Astrocyte of the hippocampus (primary cell): ENCODE data around the gene UCN.
"Not testable (repeated sequence)": the region's sequence is repeated elsewhere in the genome, so short reads cannot be mapped to it uniquely, and the experiment has no call there.

Experiments
- DNase-seq: peaks from one replicate; pipeline ENCODE4 v3.0.0; 2011; ENCODE audit warnings: low read depth, low spot score

The UCN gene

DNA sequence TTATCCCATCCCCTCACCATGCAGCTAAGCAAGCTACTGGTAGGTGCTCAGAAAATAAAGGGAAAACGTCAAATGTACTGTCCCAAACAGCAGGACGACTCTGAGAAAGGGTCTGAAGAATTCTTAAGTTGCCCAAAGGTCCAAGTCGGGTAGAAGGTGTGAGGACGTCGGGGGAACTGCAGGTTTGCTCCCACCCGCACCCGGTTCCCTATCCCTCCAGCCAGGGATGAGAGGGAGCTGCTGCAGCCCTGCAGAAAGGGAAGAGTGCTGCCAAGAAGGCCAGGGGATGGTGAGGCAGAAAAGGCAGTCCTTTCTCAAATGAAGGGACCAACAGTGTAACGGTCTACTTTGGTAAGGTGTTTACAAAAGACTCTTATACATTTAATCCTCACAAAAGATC, 6.9 kb upstream of the UCN start:
- DNase-seq, result no peak

- no peak for DNase-seq
These were observed 6.5 kb upstream of the UCN start for GRCh38 chr2:27314709-27315108.

DNA sequence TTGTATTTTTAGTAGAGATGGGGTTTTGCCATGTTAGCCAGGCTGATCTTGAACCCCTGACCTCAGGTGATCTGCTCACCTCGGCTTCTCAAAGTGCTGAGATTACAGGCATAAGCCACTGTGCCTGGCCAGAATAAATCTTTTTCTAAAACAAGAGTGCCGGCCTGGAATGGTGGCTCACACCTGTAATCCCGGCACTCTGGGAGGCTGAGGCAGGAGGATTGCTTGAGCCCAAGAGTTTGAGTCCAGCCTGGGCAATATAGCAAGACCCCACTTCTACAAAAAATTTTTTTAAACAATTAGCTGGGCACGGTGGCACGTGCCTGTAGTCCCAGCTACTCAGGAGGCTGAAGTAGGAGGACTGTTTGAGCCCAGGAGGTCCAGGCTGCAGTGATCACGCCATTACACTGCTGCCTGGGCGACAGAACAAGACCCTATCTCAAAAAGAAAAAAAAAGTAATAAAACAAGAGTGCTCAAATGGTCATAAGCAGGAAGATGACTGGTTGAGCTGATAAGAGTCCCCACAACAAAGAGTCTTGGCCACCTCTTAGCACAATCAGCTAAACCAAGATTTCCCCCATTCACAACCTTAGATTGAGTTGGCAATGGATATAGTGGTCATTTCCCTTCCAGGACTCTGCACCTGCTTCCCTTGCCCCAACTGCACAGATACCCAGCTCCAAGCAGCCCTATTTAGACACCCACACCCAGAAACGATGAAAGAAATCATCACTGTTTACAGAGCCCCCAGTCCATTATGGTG, 5.8 kb upstream of the UCN start:
- DNase-seq, result no peak

- DNase-seq, result no peak
These were observed 3.9 kb upstream of the UCN start for GRCh38 chr2:27312152-27312551.

DNA sequence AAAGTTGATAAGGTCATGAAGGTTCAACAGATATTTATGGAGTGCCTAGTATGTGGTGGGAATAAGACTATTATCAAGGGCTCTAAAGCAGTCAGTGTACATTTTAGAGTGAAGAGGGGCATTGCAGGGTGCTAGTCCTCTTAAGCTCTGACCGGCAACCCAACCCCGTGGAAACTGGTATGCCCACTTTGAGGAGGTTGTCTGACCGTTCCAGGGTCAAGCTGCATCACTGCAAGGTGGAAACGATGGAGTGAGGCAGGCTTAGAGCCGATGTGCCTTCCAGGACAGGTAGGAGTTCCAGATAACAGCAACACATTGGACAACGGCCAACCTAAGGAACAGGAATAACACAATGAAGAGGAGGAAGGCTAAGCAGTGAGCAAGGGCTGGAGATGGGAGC, 1.4 kb upstream of the UCN start:
- DNase-seq, result no peak

DNA sequence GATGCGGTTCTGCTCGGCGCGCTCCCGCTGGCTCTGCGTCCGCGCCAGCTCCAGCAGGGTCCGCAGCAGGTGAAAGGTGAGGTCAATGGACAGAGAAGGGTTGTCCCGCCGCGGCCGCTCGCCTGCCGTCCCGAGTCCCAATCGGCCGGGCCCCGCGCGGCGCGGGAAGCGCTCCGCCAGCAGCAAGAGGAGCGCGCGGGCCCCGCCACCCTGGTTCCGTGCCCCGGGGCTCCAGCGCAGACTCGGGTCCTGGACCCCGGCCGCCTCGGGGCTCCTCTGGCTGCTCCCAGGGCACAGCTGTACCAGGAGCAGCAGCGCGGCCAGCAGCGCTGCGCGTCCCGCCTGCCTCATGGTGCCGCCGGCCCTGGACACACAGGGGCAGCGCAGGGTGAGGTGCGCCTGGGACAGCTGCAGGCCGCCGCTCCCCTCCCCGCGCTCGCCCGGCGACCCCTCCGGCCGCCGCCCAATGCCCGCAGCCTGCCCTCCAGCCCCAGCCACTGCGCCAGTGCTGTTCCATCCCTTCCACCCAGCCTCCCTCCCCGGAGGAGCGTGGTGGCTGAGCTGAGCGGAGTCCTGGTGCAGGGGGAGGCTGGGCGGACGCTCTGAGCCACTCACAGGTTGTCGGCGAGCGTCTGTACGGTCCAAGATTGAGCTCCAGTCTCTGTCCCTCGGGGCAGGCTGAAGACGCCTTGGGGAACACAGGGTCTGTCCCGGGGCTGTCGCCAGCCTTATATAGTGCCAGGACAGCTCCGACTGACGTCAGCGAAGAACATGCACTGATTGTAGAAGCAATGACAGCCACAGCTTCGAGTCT, 493 bp downstream of the UCN start:
- DNase-seq, result peak; percentile 27

DNA sequence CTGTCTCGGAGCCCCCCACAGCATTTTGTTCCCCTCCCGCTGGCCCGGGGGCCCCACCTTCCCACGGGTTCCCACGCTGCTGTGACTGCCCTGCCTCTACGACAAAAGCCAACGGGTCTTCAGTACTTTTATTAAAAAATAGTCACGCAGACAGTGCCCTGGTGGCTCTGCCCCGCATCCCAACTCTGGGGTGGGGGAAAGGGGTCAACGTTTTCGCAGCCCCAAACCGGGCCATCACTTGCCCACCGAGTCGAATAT, 1.0 kb downstream of the UCN start:
- DNase-seq, result no peak

DNA sequence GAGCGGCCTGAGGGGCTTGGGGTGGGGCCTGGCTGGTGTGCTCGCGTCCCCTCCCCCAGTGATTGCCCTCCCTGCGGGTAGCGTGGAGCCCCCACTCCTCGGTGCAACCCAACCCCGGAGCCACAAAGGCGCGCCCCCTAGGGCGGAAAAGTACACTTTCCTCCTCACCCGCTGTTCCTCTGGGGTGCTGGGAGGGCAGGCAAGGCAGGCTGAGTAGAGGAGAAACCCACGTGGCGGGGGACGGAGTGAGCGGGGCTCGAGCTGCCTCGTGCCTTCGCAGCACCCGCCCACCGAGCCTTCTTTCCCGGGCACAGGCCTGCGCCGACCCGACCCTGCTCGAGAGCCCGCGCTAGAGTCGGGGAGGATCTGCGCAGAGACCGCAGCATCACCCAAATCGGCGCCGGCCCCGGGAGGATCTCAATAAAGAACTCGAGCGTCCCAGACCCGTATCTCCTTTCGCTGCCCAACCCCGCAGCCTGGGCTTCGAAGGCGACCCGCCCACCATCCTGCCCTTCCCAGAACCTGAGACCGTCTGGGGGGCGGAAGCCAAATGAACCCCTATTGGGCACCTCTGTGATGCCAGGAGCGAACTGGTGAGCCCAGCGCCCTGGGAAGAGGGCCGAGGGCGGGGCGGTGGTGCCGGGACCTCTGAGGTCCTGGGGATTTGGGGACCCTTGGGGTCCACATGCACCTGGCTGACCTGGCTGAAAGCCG, 1.5 kb downstream of the UCN start:
- DNase-seq, result no peak

DNA sequence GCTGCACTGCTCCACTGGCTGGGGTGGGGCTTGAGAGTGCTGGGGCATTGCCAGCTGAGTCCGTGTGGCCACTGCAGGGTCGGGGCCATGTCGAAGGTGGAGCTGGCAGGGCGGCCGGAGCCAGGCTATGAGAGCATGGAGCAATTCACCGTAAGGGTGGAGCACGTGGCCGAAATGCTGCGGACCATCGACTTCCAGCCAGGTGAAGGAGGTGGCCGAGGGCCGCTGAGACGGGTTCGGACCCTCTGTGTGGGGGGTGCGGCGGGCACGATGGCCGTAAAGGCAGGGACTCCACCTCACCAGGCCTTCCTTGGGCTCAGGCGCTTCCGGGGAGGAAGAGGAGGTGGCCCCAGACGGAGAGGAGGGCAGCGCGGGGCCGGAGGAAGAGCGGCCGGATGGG, 2.1 kb downstream of the UCN start:
- no peak for DNase-seq

DNA sequence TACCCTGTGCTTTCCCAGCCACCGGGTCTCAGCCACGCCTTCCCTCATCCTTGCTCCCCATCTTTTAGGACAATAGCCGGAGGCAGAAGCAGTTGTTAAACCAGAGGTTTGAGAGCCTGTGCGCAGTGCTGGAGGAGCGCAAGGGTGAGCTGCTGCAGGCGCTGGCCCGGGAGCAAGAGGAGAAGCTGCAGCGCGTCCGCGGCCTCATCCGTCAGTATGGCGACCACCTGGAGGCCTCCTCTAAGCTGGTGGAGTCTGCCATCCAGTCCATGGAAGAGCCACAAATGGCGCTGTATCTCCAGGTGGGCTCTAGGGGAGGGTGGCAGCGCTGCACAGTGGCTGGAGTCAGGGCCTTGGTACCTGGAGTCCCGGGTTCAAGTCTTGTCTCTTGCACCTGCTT, 2.7 kb downstream of the UCN start:
- no peak for DNase-seq

DNA sequence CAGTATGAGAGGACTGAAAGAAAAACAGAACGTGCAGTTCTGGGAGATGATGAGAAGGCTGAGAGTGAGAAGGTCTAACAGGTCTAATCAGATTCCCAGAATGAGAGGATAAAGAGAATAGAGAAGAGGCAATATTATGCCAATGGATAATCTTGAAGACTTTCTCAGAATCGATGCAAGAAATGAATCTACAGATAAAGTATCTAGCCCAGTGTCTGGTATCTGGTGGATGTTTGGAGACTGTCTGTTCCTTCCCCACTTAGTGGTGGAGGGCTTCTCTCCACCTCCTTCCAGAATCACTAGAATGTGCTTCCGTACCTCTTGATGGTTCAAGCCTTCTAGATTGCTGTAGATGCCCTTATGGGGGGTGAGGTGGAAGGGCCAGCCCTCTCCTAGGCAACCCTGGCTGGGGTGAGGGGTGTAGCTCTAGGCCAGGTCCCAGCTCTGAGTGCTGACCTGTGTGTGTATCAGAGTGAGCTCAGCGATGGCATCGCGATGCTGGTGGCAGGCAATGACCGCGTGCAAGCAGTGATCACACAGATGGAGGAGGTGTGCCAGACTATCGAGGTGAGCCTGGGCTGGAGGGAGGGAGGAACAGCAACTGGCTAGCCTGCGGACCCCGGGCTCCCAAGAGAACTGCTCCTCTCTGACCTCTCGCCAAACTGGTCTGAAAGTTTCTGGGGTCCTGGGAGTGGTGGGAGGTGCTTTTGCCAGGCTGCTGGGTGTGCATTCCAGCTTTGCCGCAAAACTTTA, 3.6 kb downstream of the UCN start:
- DNase-seq, result no peak

GRCh38 chr2:27303093-27304025, 4.9 kb downstream of the UCN start:
- DNase-seq, result peak; percentile 63

- not testable (repeated sequence) for DNase-seq
These were observed 7.6 kb downstream of the UCN start for GRCh38 chr2:27300606-27301005.

DNA sequence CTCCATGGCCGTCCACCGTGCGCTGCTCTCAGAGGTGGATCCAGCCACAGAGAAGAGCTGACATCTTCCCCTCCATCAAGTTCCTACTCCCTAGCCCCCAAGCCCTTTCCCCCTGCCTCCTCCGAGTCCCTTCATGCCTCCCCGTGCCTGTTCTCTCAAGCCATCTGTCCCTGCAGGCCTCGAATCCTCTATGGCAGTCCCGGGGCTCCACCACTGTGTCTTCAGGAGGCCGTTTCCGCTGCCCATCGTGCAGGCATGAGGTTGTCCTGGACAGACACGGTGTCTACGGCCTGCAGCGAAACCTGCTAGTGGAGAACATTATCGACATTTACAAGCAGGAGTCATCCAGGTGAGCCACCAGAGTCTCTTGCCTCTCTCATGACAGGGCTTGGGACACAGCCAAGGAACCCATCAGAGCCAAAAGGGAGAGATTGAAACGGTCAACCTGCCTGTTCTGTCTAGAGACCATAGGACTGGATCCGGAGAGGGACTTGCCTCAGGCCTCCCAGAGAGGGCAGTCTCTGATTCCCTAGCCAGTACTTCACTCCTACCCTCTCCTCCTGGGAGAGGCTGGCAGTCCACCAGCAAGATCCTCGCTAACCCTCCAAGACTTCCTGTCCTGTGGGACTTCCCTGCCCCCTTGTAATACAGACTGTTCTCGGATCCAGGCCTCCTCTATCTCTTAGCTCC, 9.7 kb downstream of the UCN start:
- DNase-seq, result no peak

DNA sequence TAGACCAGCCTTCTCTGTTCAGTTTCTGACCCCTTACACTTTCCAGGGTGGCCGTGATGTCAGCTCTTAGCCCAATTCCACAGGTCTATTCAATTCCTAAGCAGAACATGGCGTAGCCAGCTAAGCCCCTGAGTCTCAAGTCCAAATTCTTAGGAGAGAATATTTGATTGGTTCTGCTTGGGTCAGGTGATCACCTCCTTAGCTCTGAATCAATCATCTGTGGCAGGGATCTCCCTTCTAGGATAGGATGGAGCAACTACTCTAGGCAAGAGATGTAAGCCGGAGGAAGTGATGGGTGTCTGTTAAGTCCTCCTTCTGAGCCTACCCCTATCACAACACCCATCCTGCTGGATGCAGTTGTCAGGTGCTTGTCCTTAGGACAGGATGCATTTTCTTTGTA, 11.1 kb downstream of the UCN start:
- no peak for DNase-seq

DNA sequence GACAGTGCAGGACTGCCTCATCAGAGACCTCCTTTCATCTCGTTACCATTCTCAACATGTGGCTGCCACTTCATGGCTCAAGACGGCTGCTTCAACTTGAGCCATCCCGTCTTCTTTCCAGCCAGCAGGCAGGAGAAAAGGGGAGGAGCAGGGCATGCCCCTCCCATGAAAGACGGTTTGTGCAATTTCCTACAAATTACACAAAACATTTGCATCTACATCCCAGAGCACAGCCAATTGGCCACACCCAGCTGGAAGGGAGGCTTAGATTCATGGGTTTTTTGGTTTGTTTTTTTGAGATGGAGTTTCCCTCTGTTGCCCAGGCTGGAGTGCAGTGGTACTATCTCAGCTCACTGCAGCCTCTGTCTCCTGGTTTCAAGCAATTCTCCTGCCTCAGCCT, 11.8 kb downstream of the UCN start:
- DNase-seq, result no peak

GRCh38 chr2:27294928-27295327, 13.3 kb downstream of the UCN start:
- DNase-seq, result no peak

- DNase-seq, result no peak
These were observed 16.4 kb downstream of the UCN start for GRCh38 chr2:27291865-27292264.

DNA sequence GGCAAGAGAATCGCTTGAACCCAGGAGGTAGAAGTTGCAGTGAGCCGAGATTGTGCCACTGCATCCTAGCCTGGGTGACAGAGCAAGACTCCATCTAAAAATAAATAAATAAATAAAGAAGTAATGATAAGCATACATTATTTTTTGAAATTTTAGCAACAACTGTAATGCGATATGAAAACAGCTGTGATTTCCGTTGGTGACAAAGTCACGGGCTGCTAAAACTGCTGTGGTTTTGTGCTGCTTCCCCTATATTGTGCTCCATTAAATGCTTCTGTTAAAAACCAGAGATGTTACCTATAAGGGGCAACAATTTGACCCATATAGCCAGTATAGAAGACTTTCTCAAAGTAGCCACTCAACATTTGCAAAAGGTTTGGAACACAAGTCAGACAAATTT, 17.7 kb downstream of the UCN start:
- DNase-seq, result no peak

GRCh38 chr2:27288610-27289009, 19.6 kb downstream of the UCN start:
- DNase-seq, result no peak
